ENCODE measurements around the gene ZHX3. TPM values are rescaled to one million over a fixed set of nuclear protein-coding genes. Genes with fewer than 3 reads are reported as not detected.

ZHX3 gene
- total RNA-seq, 5 donors from 2014 or later (not counting 1 experiment from before 2014, with no cell fraction given): 7.0 to 11.1 (median 10.5) TPM

DNA sequence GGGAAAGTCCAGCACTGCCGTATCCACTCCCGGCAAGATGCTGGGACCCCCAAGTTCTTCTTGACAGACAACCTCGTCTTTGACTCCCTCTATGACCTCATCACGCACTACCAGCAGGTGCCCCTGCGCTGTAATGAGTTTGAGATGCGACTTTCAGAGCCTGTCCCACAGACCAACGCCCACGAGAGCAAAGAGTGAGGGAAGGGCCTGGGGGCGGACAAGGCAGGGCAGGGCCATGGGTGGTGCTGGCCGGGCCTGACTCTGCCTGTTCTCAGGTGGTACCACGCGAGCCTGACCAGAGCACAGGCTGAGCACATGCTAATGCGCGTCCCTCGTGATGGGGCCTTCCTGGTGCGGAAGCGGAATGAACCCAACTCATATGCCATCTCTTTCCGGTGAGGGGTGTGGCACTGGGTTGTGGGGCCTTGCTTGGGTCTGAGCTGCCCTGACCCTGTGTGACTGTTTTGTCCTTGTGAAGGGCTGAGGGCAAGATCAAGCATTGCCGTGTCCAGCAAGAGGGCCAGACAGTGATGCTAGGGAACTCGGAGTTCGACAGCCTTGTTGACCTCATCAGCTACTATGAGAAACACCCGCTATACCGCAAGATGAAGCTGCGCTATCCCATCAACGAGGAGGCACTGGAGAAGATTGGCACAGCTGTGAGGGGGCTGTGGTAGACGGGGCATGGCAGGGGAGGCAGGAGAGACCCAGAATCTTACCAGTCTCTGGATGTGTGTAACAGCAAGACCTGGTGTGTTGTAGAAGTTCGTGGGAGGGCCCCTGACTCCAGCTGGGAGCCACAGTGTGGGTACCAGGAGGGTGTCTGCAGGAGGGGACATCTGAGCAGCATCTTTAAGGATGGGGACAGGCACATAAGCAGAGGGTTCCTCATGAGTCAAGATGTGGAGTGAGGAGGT, 151.1 kb downstream of the ZHX3 start:
- H3K36me3 Mint-ChIP-seq: peaks cover 62% of the 10 kb centered on the region
- Histone ChIP-seq H3K4me1 (ENCODE audit: control insufficient read depth in 1 of 2, extremely low read depth in 1 of 2, insufficient read depth in 2 of 2, low read length in 2 of 2) (peaks cover 0 to 75% of the 10 kb centered on the region in 2 experiments), H3K4me3 (ENCODE audit: control insufficient read depth in 1 of 2, extremely low read depth in 1 of 2, low read length in 1 of 2) (no peak overlapping the region), H3K27ac (ENCODE audit: low read length) (no peak overlapping the region), H3K36me3 (ENCODE audit: control insufficient read depth in 2 of 2, extremely low read depth in 1 of 2, insufficient read depth in 1 of 2, low read length in 1 of 2) (peaks cover 39 to 98% of the 10 kb centered on the region in 2 donors), H3K9me3 (no peaks in the 10 kb centered on the region), H3K27me3 (replicated peaks in 1 of 2; ENCODE audit: control insufficient read depth in 2 of 2, extremely low read depth in 1 of 2, insufficient read depth in 2 of 2, low read length in 1 of 2) (no peaks in the 10 kb centered on the region)
- WGBS (ENCODE audit: insufficient coverage): 97% methylated on average over 21 of the region's 27 CpGs
- H3K27me3 Mint-ChIP-seq: no peaks in the 10 kb centered on the region
- peaks cover 43 to 54% (median 51%) of the 10 kb centered on the region in 3 donors for H3K4me1 Mint-ChIP-seq
- H3K4me3 Mint-ChIP-seq: peak overlapping the region in 1 of 3 donors; percentile 17
- no peaks in the 10 kb centered on the region for H3K9me3 Mint-ChIP-seq
- no peak for DNase-seq
- ChIA-PET POLR2A (no interaction called here), CTCF (interaction anchor here in 1 of 2 donors (1.0 kb wide), 1 partner anchor 163 kb away, joined by 3 read pairs; no protein-coding TSS in a partner anchor)
- no peak for ATAC-seq (replicated peaks in 1 of 4)
- H3K27ac Mint-ChIP-seq: peak overlapping the region; percentile 86

- no peak for ATAC-seq (replicated peaks in 1 of 4)
- ChIA-PET CTCF (interaction anchor here in 1 of 2 donors (1.0 to 1.1 kb wide), 3 partner anchors 8 to 164 kb away, joined by 3 to 5 read pairs (median 3); no protein-coding TSS in a partner anchor), POLR2A (interaction anchor here in 1 of 2 donors (0.6 kb wide), 1 partner anchor 175 kb away, joined by 13 read pairs; no protein-coding TSS in a partner anchor)
- Histone ChIP-seq H3K9me3 (no peaks in the 10 kb centered on the region), H3K27ac (ENCODE audit: low read length) (no peak overlapping the region), H3K36me3 (ENCODE audit: control insufficient read depth in 2 of 2, extremely low read depth in 1 of 2, insufficient read depth in 1 of 2, low read length in 1 of 2) (peaks cover 39 to 100% of the 10 kb centered on the region in 2 donors), H3K27me3 (replicated peaks in 1 of 2; ENCODE audit: control insufficient read depth in 2 of 2, extremely low read depth in 1 of 2, insufficient read depth in 2 of 2, low read length in 1 of 2) (no peaks in the 10 kb centered on the region), H3K4me1 (ENCODE audit: control insufficient read depth in 1 of 2, extremely low read depth in 1 of 2, insufficient read depth in 2 of 2, low read length in 2 of 2) (peaks cover 7 to 80% of the 10 kb centered on the region in 2 experiments), H3K4me3 (ENCODE audit: control insufficient read depth in 1 of 2, extremely low read depth in 1 of 2, low read length in 1 of 2) (no peak overlapping the region)
- Mint-ChIP-seq H3K4me3 (no peak overlapping the region), H3K4me1 (peaks cover 49 to 59% (median 51%) of the 10 kb centered on the region in 3 donors), H3K27me3 (no peaks in the 10 kb centered on the region), H3K27ac (peak overlapping the region; percentile 76 to 85), H3K9me3 (no peaks in the 10 kb centered on the region), H3K36me3 (peaks cover 64% of the 10 kb centered on the region)
- 82% methylated on average over 17 of the region's 24 CpGs for WGBS (ENCODE audit: insufficient coverage)
- no peak for DNase-seq
Observed at GRCh38 chr20:41165001-41165882, 152.3 kb downstream of the ZHX3 start.

GRCh38 chr20:41163821-41164220, 153.7 kb downstream of the ZHX3 start:
- Histone ChIP-seq H3K4me1 (ENCODE audit: control insufficient read depth in 1 of 2, extremely low read depth in 1 of 2, insufficient read depth in 2 of 2, low read length in 2 of 2) (peaks cover 21 to 82% of the 10 kb centered on the region in 2 experiments), H3K27ac (ENCODE audit: low read length) (peak overlapping the region; percentile 90), H3K4me3 (ENCODE audit: control insufficient read depth in 1 of 2, extremely low read depth in 1 of 2, low read length in 1 of 2) (no peak overlapping the region), H3K27me3 (replicated peaks in 1 of 2; ENCODE audit: control insufficient read depth in 2 of 2, extremely low read depth in 1 of 2, insufficient read depth in 2 of 2, low read length in 1 of 2) (no peaks in the 10 kb centered on the region), H3K9me3 (no peaks in the 10 kb centered on the region), H3K36me3 (ENCODE audit: control insufficient read depth in 2 of 2, extremely low read depth in 1 of 2, insufficient read depth in 1 of 2, low read length in 1 of 2) (peaks cover 33 to 98% of the 10 kb centered on the region in 2 donors)
- H3K4me3 Mint-ChIP-seq: peak overlapping the region in 1 of 3 donors; percentile 61
- no peaks in the 10 kb centered on the region for H3K27me3 Mint-ChIP-seq
- H3K4me1 Mint-ChIP-seq: peaks cover 62 to 72% (median 63%) of the 10 kb centered on the region in 3 donors
- peaks cover 65% of the 10 kb centered on the region for H3K36me3 Mint-ChIP-seq
- DNase-seq (no peak), ATAC-seq (replicated peaks in 1 of 4) (no peak)
- ChIA-PET CTCF (interaction anchor here (0.9 to 1.4 kb wide), 2 partner anchors 29 kb away, joined by 3 to 5 read pairs; no protein-coding TSS in a partner anchor), POLR2A (no interaction called here)
- no peaks in the 10 kb centered on the region for H3K9me3 Mint-ChIP-seq
- peak overlapping the region; percentile 78 to 92 for H3K27ac Mint-ChIP-seq
- 95% methylated on average over 3 of the region's 11 CpGs for WGBS (ENCODE audit: insufficient coverage)

GRCh38 chr20:41162396-41162795, 155.1 kb downstream of the ZHX3 start:
- Mint-ChIP-seq H3K27ac (peak overlapping the region; percentile 92 to 97), H3K9me3 (no peaks in the 10 kb centered on the region), H3K27me3 (no peaks in the 10 kb centered on the region), H3K4me1 (peaks cover 76 to 82% (median 76%) of the 10 kb centered on the region in 3 donors), H3K36me3 (peaks cover 62% of the 10 kb centered on the region), H3K4me3 (peak overlapping the region in 2 of 3 donors; percentile 37 to 61)
- ChIA-PET POLR2A (no interaction called here), CTCF (interaction anchor here (0.7 to 1.4 kb wide), 2 partner anchors 27 kb away, joined by 5 to 6 read pairs; no protein-coding TSS in a partner anchor)
- H3K36me3 ChIP-seq (ENCODE audit: control insufficient read depth in 2 of 2, extremely low read depth in 1 of 2, insufficient read depth in 1 of 2, low read length in 1 of 2): peaks cover 30 to 83% of the 10 kb centered on the region in 2 donors
- peaks cover 36 to 86% of the 10 kb centered on the region in 2 experiments for H3K4me1 ChIP-seq (ENCODE audit: control insufficient read depth in 1 of 2, extremely low read depth in 1 of 2, insufficient read depth in 2 of 2, low read length in 2 of 2)
- H3K4me3 ChIP-seq (ENCODE audit: control insufficient read depth in 1 of 2, extremely low read depth in 1 of 2, low read length in 1 of 2): no peak overlapping the region
- WGBS (ENCODE audit: insufficient coverage): 95% methylated on average over 5 of the region's 11 CpGs
- H3K27ac ChIP-seq (ENCODE audit: low read length): peak overlapping the region; percentile 90
- ATAC-seq (replicated peaks in 1 of 4): no peak
- DNase-seq: no peak
- H3K9me3 ChIP-seq: no peaks in the 10 kb centered on the region
- H3K27me3 ChIP-seq (replicated peaks in 1 of 2; ENCODE audit: control insufficient read depth in 2 of 2, extremely low read depth in 1 of 2, insufficient read depth in 2 of 2, low read length in 1 of 2): no peaks in the 10 kb centered on the region

DNA sequence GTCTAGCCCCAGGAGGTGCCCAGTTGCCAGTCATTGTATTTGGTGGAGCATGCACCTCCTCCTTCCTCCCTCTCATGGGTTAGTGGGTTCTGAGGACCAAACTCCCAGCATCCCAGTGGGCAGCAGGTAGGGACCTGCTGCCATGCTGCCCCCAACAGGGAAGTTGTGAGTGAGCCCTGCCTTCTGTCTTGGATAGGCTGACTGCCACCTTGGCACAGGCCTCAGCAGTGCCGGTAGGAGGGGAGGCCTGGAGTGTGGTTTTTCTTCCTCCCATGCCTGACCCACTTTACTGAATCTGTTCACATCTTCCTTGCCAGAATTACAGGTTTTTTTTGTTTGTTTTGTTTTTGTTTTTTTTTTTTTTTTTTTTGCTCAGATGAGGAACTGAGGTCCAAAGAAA, 155.6 kb downstream of the ZHX3 start:
- H3K27me3 ChIP-seq (replicated peaks in 1 of 2; ENCODE audit: control insufficient read depth in 2 of 2, extremely low read depth in 1 of 2, insufficient read depth in 2 of 2, low read length in 1 of 2): no peaks in the 10 kb centered on the region
- peak overlapping the region; percentile 90 for H3K27ac ChIP-seq (ENCODE audit: low read length)
- Mint-ChIP-seq H3K4me3 (peak overlapping the region in 2 of 3 donors; percentile 58 to 61), H3K4me1 (peaks cover 76 to 82% (median 76%) of the 10 kb centered on the region in 3 donors), H3K27ac (peak overlapping the region; percentile 92 to 97), H3K36me3 (peaks cover 57% of the 10 kb centered on the region), H3K27me3 (peaks cover 0 to 2% of the 10 kb centered on the region in 2 donors), H3K9me3 (no peaks in the 10 kb centered on the region)
- no CpG with 5 or more reads among the region's 1 CpG for WGBS (ENCODE audit: insufficient coverage)
- no peak for ATAC-seq (replicated peaks in 1 of 4)
- H3K4me1 ChIP-seq (ENCODE audit: control insufficient read depth in 1 of 2, extremely low read depth in 1 of 2, insufficient read depth in 2 of 2, low read length in 2 of 2): peaks cover 39 to 86% of the 10 kb centered on the region in 2 experiments
- POLR2A ChIA-PET: no interaction called here
- no peak overlapping the region for H3K4me3 ChIP-seq (ENCODE audit: control insufficient read depth in 1 of 2, extremely low read depth in 1 of 2, low read length in 1 of 2)
- DNase-seq: peak in 3 of 35 experiments; percentile 16 to 39 (median 28)
- peaks cover 30 to 78% of the 10 kb centered on the region in 2 donors for H3K36me3 ChIP-seq (ENCODE audit: control insufficient read depth in 2 of 2, extremely low read depth in 1 of 2, insufficient read depth in 1 of 2, low read length in 1 of 2)
- CTCF ChIA-PET: interaction anchor here in 1 of 2 donors (0.7 kb wide), 1 partner anchor 27 kb away, joined by 6 read pairs; no protein-coding TSS in a partner anchor
- H3K9me3 ChIP-seq: no peaks in the 10 kb centered on the region
